ENCODE measurements around the gene TSFM. TPM values are rescaled to one million over a fixed set of nuclear protein-coding genes. Genes with fewer than 3 reads are reported as not detected.
"Not testable (repeated sequence)": the region's sequence is repeated elsewhere in the genome, so short reads cannot be mapped to it uniquely, and the experiment has no call there.

TSFM gene
- total and polyA plus RNA-seq, 2 experiments from 2014 or later: 13.0 to 36.1 TPM

- Histone ChIP-seq H3K4me1 (ENCODE audit: insufficient read depth) (peaks cover 22% of the 10 kb centered on the region), H3K9ac (0 out of 2 replicates have a peak overlapping the region, but pooled peaks have one; percentile 6), H3K27me3 (replicated peaks; ENCODE audit: insufficient read depth) (no peaks in the 10 kb centered on the region), H3K36me3 (ENCODE audit: low read depth) (peaks cover 24% of the 10 kb centered on the region), H3F3A (ENCODE audit: insufficient read depth) (peaks cover 26% of the 10 kb centered on the region), H3K4me3 (no peak overlapping the region), H4K20me1 (ENCODE audit: insufficient read depth) (no peaks in the 10 kb centered on the region), H3K9me2 (ENCODE audit: insufficient read depth) (no peaks in the 10 kb centered on the region), H2AFZ (no peak overlapping the region), H3K79me2 (ENCODE audit: insufficient read depth) (peaks cover 29% of the 10 kb centered on the region), H3K9me3 (ENCODE audit: low read depth) (no peaks in the 10 kb centered on the region), H3K27ac (peak overlapping the region; percentile 23; the same call in 1 of the 2 replicates), H3K4me2 (ENCODE audit: unreplicated experiment) (no peak overlapping the region)
- no peak for DNase-seq
- TF ChIP-seq EZH2phosphoT487 (IDR thresholded peaks at IDR 0.05; ENCODE audit: insufficient read depth, low read depth) (no peak), EZH2 (IDR thresholded peaks at IDR 0.05; ENCODE audit: insufficient read depth, poor library complexity, severe bottlenecking) (no peak)
- 39 to 48% methylated on average over 8 of the region's 8 CpGs for WGBS, 2 experiments (ENCODE audit: low coverage in 1 of 2, low lambda C conversion rate in 2 of 2, missing lambda C conversion rate in 2 of 2)
- in situ Hi-C loops (cut with MboI): no loop called here
Measured at GRCh38 chr12:57817261-57817989, 34.8 kb downstream of the TSFM start.

- Histone ChIP-seq H3K36me3 (ENCODE audit: low read depth) (peaks cover 29% of the 10 kb centered on the region), H3K4me1 (ENCODE audit: insufficient read depth) (peaks cover 22% of the 10 kb centered on the region), H3K79me2 (ENCODE audit: insufficient read depth) (peaks cover 35% of the 10 kb centered on the region), H3F3A (ENCODE audit: insufficient read depth) (peaks cover 26% of the 10 kb centered on the region)
- H4K20me1 ChIP-seq (ENCODE audit: insufficient read depth); H3K9me3 ChIP-seq (ENCODE audit: low read depth); H3K9ac ChIP-seq; DNase-seq; in situ Hi-C loops (cut with MboI); H3K9me2 ChIP-seq (ENCODE audit: insufficient read depth); H3K27me3 ChIP-seq (replicated peaks; ENCODE audit: insufficient read depth); H3K4me3 ChIP-seq; H3K4me2 ChIP-seq (ENCODE audit: unreplicated experiment); H2AFZ ChIP-seq; H3K27ac ChIP-seq: not testable (repeated sequence)
- 77% methylated on average over 3 of the region's 3 CpGs for WGBS, 2 experiments (ENCODE audit: low coverage in 1 of 2, low lambda C conversion rate in 2 of 2, missing lambda C conversion rate in 2 of 2)
Measured at GRCh38 chr12:57817990-57818331, 35.4 kb downstream of the TSFM start.

- not testable (repeated sequence) for H3K9ac ChIP-seq; H3K4me3 ChIP-seq; H3K4me2 ChIP-seq (ENCODE audit: unreplicated experiment); H4K20me1 ChIP-seq (ENCODE audit: insufficient read depth); DNase-seq; H2AFZ ChIP-seq; H3K9me3 ChIP-seq (ENCODE audit: low read depth); H3K9me2 ChIP-seq (ENCODE audit: insufficient read depth); H3K27ac ChIP-seq; H3K27me3 ChIP-seq (replicated peaks; ENCODE audit: insufficient read depth)
- WGBS, 2 experiments (ENCODE audit: low coverage in 1 of 2, low lambda C conversion rate in 2 of 2, missing lambda C conversion rate in 2 of 2): 68 to 69% methylated on average over 8 of the region's 8 CpGs
- Histone ChIP-seq H3K36me3 (ENCODE audit: low read depth) (peaks cover 51% of the 10 kb centered on the region), H3K79me2 (ENCODE audit: insufficient read depth) (peaks cover 56% of the 10 kb centered on the region), H3F3A (ENCODE audit: insufficient read depth) (peaks cover 26% of the 10 kb centered on the region), H3K4me1 (ENCODE audit: insufficient read depth) (peaks cover 22% of the 10 kb centered on the region)
- in situ Hi-C loops (cut with MboI): loop anchor here (5.0 kb wide), 1 partner anchor 87 kb away; no protein-coding TSS in a partner anchor
Measured at GRCh38 chr12:57820119-57820518, 37.5 kb downstream of the TSFM start.

GRCh38 chr12:57821015-57821414 is 38.4 kb downstream of the TSFM start:
- in situ Hi-C loops (cut with MboI): loop anchor here (5.0 kb wide), 1 partner anchor 86 kb away; no protein-coding TSS in a partner anchor
- not testable (repeated sequence) for H2AFZ ChIP-seq; DNase-seq; H3K27me3 ChIP-seq (replicated peaks; ENCODE audit: insufficient read depth); H3K27ac ChIP-seq; H3K9me2 ChIP-seq (ENCODE audit: insufficient read depth); H3K4me2 ChIP-seq (ENCODE audit: unreplicated experiment); H3K9me3 ChIP-seq (ENCODE audit: low read depth); H3K9ac ChIP-seq; H3K4me3 ChIP-seq; H4K20me1 ChIP-seq (ENCODE audit: insufficient read depth)
- 40 to 49% methylated on average over 5 of the region's 5 CpGs for WGBS, 2 experiments (ENCODE audit: low coverage in 1 of 2, low lambda C conversion rate in 2 of 2, missing lambda C conversion rate in 2 of 2)
- H3F3A ChIP-seq (ENCODE audit: insufficient read depth): peaks cover 24% of the 10 kb centered on the region
- H3K4me1 ChIP-seq (ENCODE audit: insufficient read depth): peaks cover 22% of the 10 kb centered on the region
- peaks cover 60% of the 10 kb centered on the region for H3K36me3 ChIP-seq (ENCODE audit: low read depth)
- H3K79me2 ChIP-seq (ENCODE audit: insufficient read depth): peaks cover 65% of the 10 kb centered on the region

All from GM23248 (cell line).